WTC11 (cell line): Measurements from ENCODE around the gene CPD. TPM values are rescaled to one million over a fixed set of nuclear protein-coding genes. Genes with fewer than 3 reads are reported as not detected.
"Not testable (repeated sequence)": the region's sequence is repeated elsewhere in the genome, so short reads cannot be mapped to it uniquely, and the experiment has no call there.

Experiments used
- ATAC-seq: fragments of 200-7000 bp; cut with Tn5 transposase; 2 replicates; pipeline ENCODE4 v1.10.0; 2021; ENCODE audit warnings: mild to moderate bottlenecking, moderate library complexity
- CTCF ChIA-PET: fragments of 300-600 bp; sonication (Branson Sonifier 250); formaldehyde crosslinking; loops from one replicate; lab custom pipeline; 2021; ENCODE audit warnings: antibody characterized with exemption; lab: Charles Lee
- POLR2A ChIA-PET: fragments of 350-600 bp; sonication (Branson Sonifier 250); formaldehyde crosslinking; loops from one replicate; lab custom pipeline; 2021; ENCODE audit warnings: antibody characterized with exemption; lab: Charles Lee
- DNase-seq: peaks from one replicate; pipeline ENCODE4 v3.0.0; 2021; ENCODE audit warnings: low spot score
- H3K27ac Mint-ChIP-seq: 2 replicates; pipeline ENCODE4 v1.8.0; 2021; ENCODE audit warnings: mixed read lengths
- H3K27me3 Mint-ChIP-seq: 2 replicates; pipeline ENCODE4 v1.8.0; 2021; ENCODE audit warnings: low read depth, mild to moderate bottlenecking, moderate library complexity, mixed read lengths
- H3K36me3 Mint-ChIP-seq: 2 replicates; pipeline ENCODE4 v1.8.0; 2021; ENCODE audit warnings: mixed read lengths
- H3K4me1 Mint-ChIP-seq: 2 replicates; pipeline ENCODE4 v1.8.0; 2022; ENCODE audit warnings: mixed read lengths
- H3K4me3 Mint-ChIP-seq: 2 replicates; pipeline ENCODE4 v1.8.0; 2021; ENCODE audit warnings: mild to moderate bottlenecking, moderate library complexity, mixed read lengths
- H3K9me3 Mint-ChIP-seq: 2 replicates; pipeline ENCODE4 v1.8.0; 2021; ENCODE audit warnings: mixed read lengths
- E2F5 ChIP-seq: sonication (generic); formaldehyde crosslinking; IDR thresholded peaks from 2 replicates; pipeline ENCODE4 v1.8.1; 2022; ENCODE audit warnings: mild to moderate bottlenecking, moderate library complexity, missing genetic modification reagents
- ELF4 ChIP-seq: sonication (generic); formaldehyde crosslinking; IDR thresholded peaks from 2 replicates; pipeline ENCODE4 v1.8.1; 2022; ENCODE audit warnings: low read depth, mild to moderate bottlenecking, moderate library complexity, missing genetic modification reagents
- FOXJ3 ChIP-seq: sonication (generic); formaldehyde crosslinking; IDR thresholded peaks from 2 replicates; pipeline ENCODE4 v1.9.0; 2021; ENCODE audit warnings: missing genetic modification reagents, mild to moderate bottlenecking, borderline replicate concordance
- FOXK1 ChIP-seq: sonication (generic); formaldehyde crosslinking; IDR thresholded peaks from 2 replicates; pipeline ENCODE4 v1.8.0; 2022; ENCODE audit warnings: mild to moderate bottlenecking, moderate library complexity, missing genetic modification reagents
- HMGA2 ChIP-seq: fragments of 250-450 bp; sonication (Bioruptor Pico); IDR thresholded peaks from 2 replicates; pipeline ENCODE4 v1.4.0; 2021; ENCODE audit warnings: mild to moderate bottlenecking, moderate library complexity
- IRF2 ChIP-seq: sonication (generic); formaldehyde crosslinking; IDR thresholded peaks from 2 replicates; pipeline ENCODE4 v1.8.0; 2022; ENCODE audit warnings: low read depth, missing genetic modification reagents, borderline replicate concordance
- JAZF1 ChIP-seq: fragments of 250-450 bp; sonication (Bioruptor Pico); IDR thresholded peaks from 2 replicates; pipeline ENCODE4 v1.9.0; 2021; ENCODE audit warnings: moderate library complexity, mild to moderate bottlenecking, inconsistent platforms
- MYBL2 ChIP-seq: sonication (generic); formaldehyde crosslinking; IDR thresholded peaks from 2 replicates; pipeline ENCODE4 v1.8.1; 2023; ENCODE audit warnings: mild to moderate bottlenecking, moderate library complexity, missing genetic modification reagents
- NFE2L1 ChIP-seq: sonication (generic); formaldehyde crosslinking; IDR thresholded peaks from 2 replicates; pipeline ENCODE4 v1.8.1; 2023; ENCODE audit warnings: missing genetic modification reagents
- TEAD1 ChIP-seq: sonication (generic); formaldehyde crosslinking; IDR thresholded peaks from 2 replicates; pipeline ENCODE4 v1.8.0; 2022; ENCODE audit warnings: mild to moderate bottlenecking, missing genetic modification reagents
- TP53 ChIP-seq: sonication (generic); formaldehyde crosslinking; IDR thresholded peaks from 2 replicates; pipeline ENCODE4 v1.8.1; 2023; ENCODE audit warnings: mild to moderate bottlenecking, missing genetic modification reagents
- ZBTB21 ChIP-seq: sonication (generic); formaldehyde crosslinking; IDR thresholded peaks from 2 replicates; pipeline ENCODE4 v1.8.1; 2023; ENCODE audit warnings: mild to moderate bottlenecking, missing genetic modification reagents, borderline replicate concordance
- ZNF232 ChIP-seq: sonication (generic); formaldehyde crosslinking; IDR thresholded peaks from 2 replicates; pipeline ENCODE4 v1.8.0; 2022; ENCODE audit warnings: mild to moderate bottlenecking, missing genetic modification reagents
- ZNF671 ChIP-seq: fragments of 250-450 bp; sonication (Bioruptor Pico); IDR thresholded peaks from 2 replicates; pipeline ENCODE4 v1.8.0; 2021; ENCODE audit warnings: mild to moderate bottlenecking
- total RNA-seq: library from RNA; stranded (reverse); gene quantifications from 3 replicates; pipeline ENCODE4 v1.2.3, GENCODE V29; 2021
- TF ChIP-seq, protein P1 (sequence below): sonication (generic); formaldehyde crosslinking; IDR thresholded peaks from 2 replicates; pipeline ENCODE4 v1.8.1; 2022; ENCODE audit warnings: mild to moderate bottlenecking, missing genetic modification reagents, moderate library complexity, borderline replicate concordance
- TF ChIP-seq, protein P2 (sequence below): sonication (generic); formaldehyde crosslinking; IDR thresholded peaks from 2 replicates; pipeline ENCODE4 v1.8.1; 2022; ENCODE audit warnings: low read depth, mild to moderate bottlenecking, moderate library complexity, missing genetic modification reagents, borderline replicate concordance

Gene CPD
- total RNA-seq, 1 experiment from 2014 or later = 36.1 TPM

DNA sequence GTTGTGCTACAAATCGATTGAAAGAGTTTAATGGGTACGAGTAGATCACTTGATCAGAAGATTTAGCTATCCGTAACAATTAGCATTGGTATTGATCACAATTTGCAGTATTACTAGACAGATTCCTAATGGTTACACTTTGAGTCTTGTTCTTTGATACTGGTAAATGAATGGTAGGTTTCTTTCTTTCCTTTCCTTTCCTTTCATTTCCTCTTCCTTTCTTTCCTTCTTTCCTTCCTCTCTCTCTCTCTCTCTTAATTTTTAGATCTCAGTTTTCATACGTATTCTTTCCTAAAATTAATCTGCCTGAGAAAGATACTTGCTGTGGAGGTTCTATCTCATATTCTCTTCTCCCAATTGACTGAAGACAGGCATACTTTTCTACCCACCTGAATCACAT is 17.9 kb downstream of the CPD start:
- Mint-ChIP-seq H3K9me3 (no peaks in the 10 kb centered on the region), H3K4me3 (no peak overlapping the region), H3K27me3 (no peaks in the 10 kb centered on the region), H3K27ac (peak overlapping the region; percentile 11; the same call in 1 of the 2 replicates), H3K4me1 (no peaks in the 10 kb centered on the region), H3K36me3 (no peaks in the 10 kb centered on the region)
- POLR2A ChIA-PET = interaction anchor here (0.7 kb wide), 1 partner anchor 144 kb away, joined by 3 read pairs; no protein-coding TSS in a partner anchor
- TF ChIP-seq, protein P1, sequence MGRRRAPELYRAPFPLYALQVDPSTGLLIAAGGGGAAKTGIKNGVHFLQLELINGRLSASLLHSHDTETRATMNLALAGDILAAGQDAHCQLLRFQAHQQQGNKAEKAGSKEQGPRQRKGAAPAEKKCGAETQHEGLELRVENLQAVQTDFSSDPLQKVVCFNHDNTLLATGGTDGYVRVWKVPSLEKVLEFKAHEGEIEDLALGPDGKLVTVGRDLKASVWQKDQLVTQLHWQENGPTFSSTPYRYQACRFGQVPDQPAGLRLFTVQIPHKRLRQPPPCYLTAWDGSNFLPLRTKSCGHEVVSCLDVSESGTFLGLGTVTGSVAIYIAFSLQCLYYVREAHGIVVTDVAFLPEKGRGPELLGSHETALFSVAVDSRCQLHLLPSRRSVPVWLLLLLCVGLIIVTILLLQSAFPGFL (CRISPR knock-in tag) = no peak
- TF ChIP-seq ZNF671 (CRISPR knock-in tag) (no peak), TEAD1 (CRISPR knock-in tag) (no peak)
- DNase-seq = no peak
- CTCF ChIA-PET = no interaction called here
- no peak for ATAC-seq

- DNase-seq = no peak
- POLR2A ChIA-PET = no interaction called here
- no peak for TF ChIP-seq E2F5 (CRISPR knock-in tag)
- TF ChIP-seq ELF4 (CRISPR knock-in tag) = no peak
- TF ChIP-seq HMGA2 (CRISPR knock-in tag) = peak; percentile 91
- no peak for TF ChIP-seq FOXJ3 (CRISPR knock-in tag)
- TF ChIP-seq TP53 (CRISPR knock-in tag) = no peak
- no peak for TF ChIP-seq ZNF232 (CRISPR knock-in tag)
- TF ChIP-seq IRF2 (CRISPR knock-in tag) = no peak
- TF ChIP-seq ZBTB21 = no peak
- TF ChIP-seq JAZF1 (CRISPR knock-in tag) = no peak
- H3K4me3 Mint-ChIP-seq = no peak overlapping the region
- peaks cover 2% of the 10 kb centered on the region for H3K9me3 Mint-ChIP-seq
- ATAC-seq = no peak
- H3K4me1 Mint-ChIP-seq = no peaks in the 10 kb centered on the region
- CTCF ChIA-PET = no interaction called here
- no peaks in the 10 kb centered on the region for H3K27me3 Mint-ChIP-seq
- H3K36me3 Mint-ChIP-seq = peaks cover 2% of the 10 kb centered on the region; the same call in 1 of the 2 replicates
- no peak overlapping the region for H3K27ac Mint-ChIP-seq
Observed at GRCh38 chr17:30398328-30399041, 19.8 kb downstream of the CPD start.

GRCh38 chr17:30401097-30401496 is 22.4 kb downstream of the CPD start:
- DNase-seq (no peak), ATAC-seq (no peak)
- TF ChIP-seq FOXK1 (CRISPR knock-in tag) = no peak
- TF ChIP-seq MYBL2 (CRISPR knock-in tag) = no peak
- Mint-ChIP-seq H3K36me3 (peaks cover 5% of the 10 kb centered on the region), H3K27me3 (no peaks in the 10 kb centered on the region), H3K27ac (no peak overlapping the region), H3K4me1 (peaks cover 11% of the 10 kb centered on the region), H3K4me3 (no peak overlapping the region), H3K9me3 (peaks cover 6% of the 10 kb centered on the region)
- POLR2A ChIA-PET = interaction anchor here (0.6 kb wide), 1 partner anchor 15 kb away, joined by 3 read pairs; no protein-coding TSS in a partner anchor
- CTCF ChIA-PET = no interaction called here

DNA sequence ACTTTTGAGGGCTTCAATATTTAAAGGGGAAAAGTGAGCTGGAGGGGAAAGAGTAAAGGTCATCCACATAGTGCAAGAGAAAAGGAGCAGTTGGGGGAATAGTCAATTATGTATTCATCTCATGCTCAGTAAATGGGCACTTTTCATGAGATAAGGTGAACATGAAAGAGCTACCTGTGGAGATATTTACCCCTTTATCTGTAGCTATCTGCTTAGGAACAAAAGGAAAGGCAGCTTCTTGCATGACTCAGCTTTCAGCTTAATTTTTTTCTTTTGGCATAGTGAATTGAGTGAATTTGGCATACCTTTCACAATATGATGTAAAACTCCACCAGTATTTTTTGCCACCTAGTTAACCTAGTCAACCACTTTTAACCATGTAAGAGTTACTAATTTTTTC is 26.4 kb downstream of the CPD start:
- ATAC-seq (no peak; the same call in 1 of the 2 replicates), DNase-seq (no peak)
- H3K4me1 Mint-ChIP-seq = peaks cover 14% of the 10 kb centered on the region
- peak overlapping the region; percentile 6 for H3K4me3 Mint-ChIP-seq
- H3K27ac Mint-ChIP-seq = peak overlapping the region; percentile 22
- 0 out of 2 replicates have a peak, but pooled peaks have one; percentile 36 for TF ChIP-seq NFE2L1 (CRISPR knock-in tag)
- no peak for TF ChIP-seq TEAD1 (CRISPR knock-in tag)
- TF ChIP-seq, protein P2, sequence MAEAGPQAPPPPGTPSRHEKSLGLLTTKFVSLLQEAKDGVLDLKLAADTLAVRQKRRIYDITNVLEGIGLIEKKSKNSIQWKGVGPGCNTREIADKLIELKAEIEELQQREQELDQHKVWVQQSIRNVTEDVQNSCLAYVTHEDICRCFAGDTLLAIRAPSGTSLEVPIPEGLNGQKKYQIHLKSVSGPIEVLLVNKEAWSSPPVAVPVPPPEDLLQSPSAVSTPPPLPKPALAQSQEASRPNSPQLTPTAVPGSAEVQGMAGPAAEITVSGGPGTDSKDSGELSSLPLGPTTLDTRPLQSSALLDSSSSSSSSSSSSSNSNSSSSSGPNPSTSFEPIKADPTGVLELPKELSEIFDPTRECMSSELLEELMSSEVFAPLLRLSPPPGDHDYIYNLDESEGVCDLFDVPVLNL (CRISPR knock-in tag) = no peak
- ChIA-PET POLR2A (no interaction called here), CTCF (interaction anchor here (0.8 kb wide), 1 partner anchor 65 kb away, joined by 3 read pairs; no protein-coding TSS in a partner anchor)
- peaks cover 9% of the 10 kb centered on the region for H3K9me3 Mint-ChIP-seq
- peaks cover 14% of the 10 kb centered on the region for H3K27me3 Mint-ChIP-seq
- H3K36me3 Mint-ChIP-seq = peaks cover 5% of the 10 kb centered on the region

DNA sequence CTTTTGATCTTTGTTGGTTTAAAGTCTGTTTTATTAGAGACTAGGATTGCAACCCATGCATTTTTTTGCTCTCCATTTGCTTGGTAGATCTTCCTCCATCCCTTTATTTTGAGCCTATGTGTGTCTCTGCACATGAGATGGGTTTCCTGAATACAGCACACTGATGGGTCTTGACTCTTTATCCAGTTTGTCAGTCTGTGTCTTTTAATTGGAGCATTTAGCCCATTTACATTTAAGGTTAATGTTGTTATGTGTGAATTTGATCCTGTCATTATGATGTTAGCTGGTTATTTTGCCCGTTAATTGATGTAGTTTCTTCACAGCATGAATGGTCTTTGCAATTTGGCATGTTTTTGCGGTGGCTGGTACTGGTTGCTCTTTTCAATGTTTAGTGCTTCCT is 31.9 kb downstream of the CPD start:
- H3K9me3 Mint-ChIP-seq, H3K27ac Mint-ChIP-seq, H3K4me3 Mint-ChIP-seq, POLR2A ChIA-PET, H3K36me3 Mint-ChIP-seq, ATAC-seq, H3K4me1 Mint-ChIP-seq, DNase-seq, CTCF ChIA-PET: not testable (repeated sequence)
- peaks cover 15% of the 10 kb centered on the region for H3K27me3 Mint-ChIP-seq

GRCh38 chr17:30412008-30412496 is 33.3 kb downstream of the CPD start:
- H3K36me3 Mint-ChIP-seq, H3K4me1 Mint-ChIP-seq, H3K4me3 Mint-ChIP-seq, POLR2A ChIA-PET, ATAC-seq, H3K27ac Mint-ChIP-seq, H3K9me3 Mint-ChIP-seq, DNase-seq: not testable (repeated sequence)
- CTCF ChIA-PET = interaction anchor here (1.0 kb wide), 1 partner anchor 71 kb away, joined by 3 read pairs; no protein-coding TSS in a partner anchor
- H3K27me3 Mint-ChIP-seq = peaks cover 15% of the 10 kb centered on the region
